Neutrophil (primary cell): ENCODE data around the gene OTUD6A.

Source experiments
- H3K27ac ChIP-seq: fragments of 200-600 bp; sonication (generic); 2 replicates; pipeline ENCODE4 v1.5.1; 2016; ENCODE audit warnings: mild to moderate bottlenecking, moderate library complexity
- H3K27me3 ChIP-seq: fragments of 200-600 bp; sonication (generic); 2 replicates; pipeline ENCODE4 v1.6.0; 2016; ENCODE audit warnings: mild to moderate bottlenecking
- H3K36me3 ChIP-seq: fragments of 200-600 bp; sonication (generic); 2 replicates; pipeline ENCODE4 v1.5.1; 2017
- H3K4me1 ChIP-seq, 2 experiments: fragments of 200-600 bp in 1 of 2; sonication (generic) in 1 of 2; 1 replicate in 1 of 2; 2 replicates in 1 of 2; pipeline versions ENCODE4 v1.5.1 to v1.6.1; 2013 to 2016; ENCODE audit warnings: low read depth in 1 of 2, low read length in 1 of 2, mild to moderate bottlenecking in 1 of 2, moderate library complexity in 1 of 2; ENCODE audit not compliant: control insufficient read depth in 1 of 2, insufficient read depth in 1 of 2
- H3K4me3 ChIP-seq, 2 experiments: fragments of 200-600 bp in 1 of 2; sonication (generic) in 1 of 2; 1 replicate in 1 of 2; 2 replicates in 1 of 2; pipeline ENCODE4 v1.5.1; 2013 to 2016; ENCODE audit warnings: low read depth in 1 of 2, low read length in 1 of 2, mild to moderate bottlenecking in 1 of 2, moderate library complexity in 1 of 2
- H3K9me3 ChIP-seq: fragments of 200-600 bp; sonication (generic); 2 replicates; pipeline ENCODE4 v1.5.1; 2016
- TF ChIP-seq, protein P1 (sequence below): fragments of 200-600 bp; sonication (generic); IDR thresholded peaks from 2 replicates; pipeline ENCODE4 v1.5.1; 2016; ENCODE audit warnings: antibody characterized with exemption

Gene OTUD6A

DNA sequence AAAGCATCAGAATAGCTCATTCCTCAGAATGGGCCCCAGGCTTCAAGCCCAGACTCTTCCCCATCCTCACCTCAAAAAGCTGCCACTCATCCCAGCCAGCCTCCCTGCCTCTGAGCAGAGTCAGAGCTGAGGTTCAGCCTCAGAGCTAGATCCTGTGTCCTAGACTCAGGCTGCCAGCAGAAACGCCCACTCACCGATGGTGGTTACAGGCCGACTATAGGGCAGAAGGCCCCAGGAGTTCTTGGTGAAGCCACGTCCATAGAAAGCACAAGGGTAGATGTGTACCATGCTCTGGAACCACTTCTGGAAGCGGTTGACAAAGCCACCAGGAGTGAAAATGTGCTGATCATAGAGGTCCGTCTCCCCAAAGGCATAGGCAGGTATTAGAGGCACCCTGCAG, 20.3 kb upstream of the OTUD6A start:
- H3K27ac ChIP-seq: no peak overlapping the region

DNA sequence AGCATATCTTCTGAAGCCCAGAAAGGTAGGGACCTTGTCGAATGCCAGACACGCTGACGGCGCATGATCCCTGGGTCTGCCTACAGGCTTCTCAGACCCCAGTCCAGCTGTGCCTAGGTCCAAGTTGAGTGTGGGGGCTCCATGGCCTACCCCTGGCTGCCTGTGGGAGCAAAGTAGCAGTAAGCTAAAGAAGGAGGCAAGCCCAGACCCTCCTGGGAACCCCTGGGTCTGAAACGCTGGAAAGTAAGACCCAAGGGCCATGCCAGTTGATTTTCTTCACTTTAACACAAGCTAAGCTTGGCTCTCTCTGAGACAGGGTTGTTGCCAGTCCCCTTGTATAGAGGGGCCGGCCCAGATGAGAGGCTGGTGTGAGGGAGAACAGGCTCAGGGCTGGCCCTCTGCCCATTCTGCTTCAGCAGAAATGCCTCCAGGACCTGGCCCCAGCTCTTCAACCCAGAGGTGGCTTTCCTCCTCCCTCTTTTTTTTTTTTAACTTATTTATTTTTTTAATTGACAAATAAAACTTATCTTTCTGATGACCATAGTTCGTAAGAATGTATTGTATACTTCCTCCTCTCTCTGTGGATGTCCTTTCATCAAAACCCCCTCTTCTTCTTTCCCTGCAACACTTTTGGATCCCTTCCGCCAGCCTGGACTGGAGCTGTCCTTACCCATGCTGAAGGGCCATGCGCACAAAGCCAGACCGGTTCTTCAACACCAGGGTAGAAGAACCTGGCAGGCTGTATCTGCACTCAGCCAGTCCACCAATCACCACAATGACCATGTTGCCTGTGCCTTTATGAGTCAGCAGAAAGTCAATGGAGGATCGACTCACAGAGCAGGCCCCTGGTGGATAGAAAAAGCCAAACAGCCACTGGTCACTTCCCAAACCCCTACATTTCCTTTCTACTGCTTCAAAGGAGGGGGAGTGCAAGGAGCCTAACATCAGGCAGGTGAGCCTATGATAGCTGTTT, 19.6 kb upstream of the OTUD6A start:
- TF ChIP-seq, protein P1, sequence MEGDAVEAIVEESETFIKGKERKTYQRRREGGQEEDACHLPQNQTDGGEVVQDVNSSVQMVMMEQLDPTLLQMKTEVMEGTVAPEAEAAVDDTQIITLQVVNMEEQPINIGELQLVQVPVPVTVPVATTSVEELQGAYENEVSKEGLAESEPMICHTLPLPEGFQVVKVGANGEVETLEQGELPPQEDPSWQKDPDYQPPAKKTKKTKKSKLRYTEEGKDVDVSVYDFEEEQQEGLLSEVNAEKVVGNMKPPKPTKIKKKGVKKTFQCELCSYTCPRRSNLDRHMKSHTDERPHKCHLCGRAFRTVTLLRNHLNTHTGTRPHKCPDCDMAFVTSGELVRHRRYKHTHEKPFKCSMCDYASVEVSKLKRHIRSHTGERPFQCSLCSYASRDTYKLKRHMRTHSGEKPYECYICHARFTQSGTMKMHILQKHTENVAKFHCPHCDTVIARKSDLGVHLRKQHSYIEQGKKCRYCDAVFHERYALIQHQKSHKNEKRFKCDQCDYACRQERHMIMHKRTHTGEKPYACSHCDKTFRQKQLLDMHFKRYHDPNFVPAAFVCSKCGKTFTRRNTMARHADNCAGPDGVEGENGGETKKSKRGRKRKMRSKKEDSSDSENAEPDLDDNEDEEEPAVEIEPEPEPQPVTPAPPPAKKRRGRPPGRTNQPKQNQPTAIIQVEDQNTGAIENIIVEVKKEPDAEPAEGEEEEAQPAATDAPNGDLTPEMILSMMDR: no peak
- Histone ChIP-seq H3K27ac (no peak overlapping the region), H3K36me3 (no peaks in the 10 kb centered on the region), H3K4me3 (no peak overlapping the region), H3K4me1 (no peaks in the 10 kb centered on the region), H3K9me3 (no peaks in the 10 kb centered on the region), H3K27me3 (no peaks in the 10 kb centered on the region)

More for the DNA sequence above, 20.3 kb upstream of the OTUD6A start:
- H3K9me3 ChIP-seq: no peaks in the 10 kb centered on the region
- TF ChIP-seq, protein P1: no peak
- no peak overlapping the region for H3K4me3 ChIP-seq
- H3K27me3 ChIP-seq: no peaks in the 10 kb centered on the region
- no peaks in the 10 kb centered on the region for H3K36me3 ChIP-seq
- no peaks in the 10 kb centered on the region for H3K4me1 ChIP-seq

DNA sequence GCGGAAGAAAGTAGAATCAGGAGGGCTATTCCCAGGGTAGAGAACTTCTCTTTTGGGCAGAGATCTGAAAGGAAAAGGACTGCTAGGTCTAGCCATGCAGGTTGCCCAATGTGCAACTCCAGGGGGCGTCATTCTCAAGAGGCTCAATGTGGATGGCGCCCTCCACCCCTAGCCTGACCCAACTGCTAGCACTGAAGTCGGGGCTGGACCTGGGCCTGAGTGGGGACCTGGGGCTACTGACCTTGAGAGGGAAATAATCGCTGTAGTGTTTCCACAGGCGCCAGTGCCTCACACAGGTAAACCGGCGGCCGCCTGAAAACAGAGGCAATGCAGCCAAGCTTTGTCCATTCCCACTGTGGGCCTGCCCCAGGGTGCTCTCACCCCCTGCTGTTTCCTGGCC, 18.6 kb upstream of the OTUD6A start:
- Histone ChIP-seq H3K36me3 (no peaks in the 10 kb centered on the region), H3K27ac (no peak overlapping the region), H3K9me3 (no peaks in the 10 kb centered on the region), H3K4me3 (no peak overlapping the region), H3K4me1 (no peaks in the 10 kb centered on the region), H3K27me3 (no peaks in the 10 kb centered on the region)
- TF ChIP-seq, protein P1: no peak

DNA sequence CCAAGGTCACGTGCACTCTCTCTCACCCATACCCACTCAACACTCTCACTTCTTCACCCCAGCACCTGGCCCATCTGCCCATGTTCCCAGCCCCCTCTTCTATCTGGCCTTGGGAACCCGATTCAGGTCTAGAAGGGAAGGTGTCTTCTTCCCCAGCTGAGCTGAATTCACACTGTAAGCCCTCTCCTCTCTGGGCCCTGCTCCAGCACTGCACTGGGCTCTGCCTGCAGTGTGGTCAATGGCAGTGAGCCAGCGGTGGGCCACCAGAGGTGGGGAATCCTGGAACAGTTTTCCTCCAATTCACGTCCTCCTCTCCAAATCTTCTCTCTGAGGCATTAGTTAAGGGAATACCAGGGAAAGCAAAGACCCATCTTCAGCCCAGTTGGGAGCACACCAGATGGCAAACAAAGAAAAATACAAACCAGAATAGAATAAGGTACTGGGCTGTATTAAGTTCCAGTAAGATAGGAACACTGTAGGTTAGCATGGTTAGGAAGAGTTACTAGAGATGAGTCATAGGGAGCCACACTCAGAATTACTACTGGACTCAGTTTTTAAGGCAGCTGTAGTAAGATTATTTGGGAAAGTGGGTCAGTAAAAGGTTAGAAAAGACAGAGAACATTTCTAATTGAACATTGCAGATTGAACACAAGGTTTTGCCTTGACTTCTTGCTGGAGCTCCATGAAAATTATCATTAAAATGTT, 17.6 kb upstream of the OTUD6A start:
- no peaks in the 10 kb centered on the region for H3K9me3 ChIP-seq
- H3K27ac ChIP-seq: no peak overlapping the region
- no peak overlapping the region for H3K4me3 ChIP-seq
- H3K36me3 ChIP-seq: no peaks in the 10 kb centered on the region
- TF ChIP-seq, protein P1: no peak
- H3K4me1 ChIP-seq: no peaks in the 10 kb centered on the region
- H3K27me3 ChIP-seq: no peaks in the 10 kb centered on the region

DNA sequence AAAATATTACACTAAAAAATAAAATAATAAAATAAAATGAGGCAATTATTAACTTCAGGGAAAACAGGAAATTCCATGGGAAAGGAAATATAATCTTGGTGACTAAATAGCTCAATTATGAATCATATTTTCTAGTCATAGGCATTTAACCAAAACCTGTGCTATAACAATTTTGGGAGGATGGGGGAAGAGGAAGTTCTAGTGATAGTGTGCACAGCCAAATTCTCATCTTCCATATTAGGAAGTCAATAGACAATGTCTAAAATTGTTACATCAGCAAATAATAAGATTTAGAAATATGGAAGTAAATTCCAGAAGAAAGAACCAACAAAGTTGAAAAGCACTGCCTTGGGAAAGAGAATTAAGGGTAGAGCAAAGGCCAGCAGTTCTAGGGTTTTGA, 15.3 kb upstream of the OTUD6A start:
- no peaks in the 10 kb centered on the region for H3K27me3 ChIP-seq
- TF ChIP-seq, protein P1: no peak
- H3K9me3 ChIP-seq: no peaks in the 10 kb centered on the region
- no peak overlapping the region for H3K27ac ChIP-seq
- no peak overlapping the region for H3K4me3 ChIP-seq
- H3K36me3 ChIP-seq: no peaks in the 10 kb centered on the region
- no peaks in the 10 kb centered on the region for H3K4me1 ChIP-seq
